ENCODE data around the gene ELFN1.

- TF ChIP-seq CTCF (IDR thresholded peaks at IDR 0.05), result no peak
- TF ChIP-seq POLR2AphosphoS5 (IDR thresholded peaks at IDR 0.05), result no peak
- TF ChIP-seq POLR2A (IDR thresholded peaks at IDR 0.05), result no peak
Observed at GRCh38 chr7:1752771-1753563, 82.9 kb downstream of the ELFN1 start.
